PC-3 (cell line): Measurements from ENCODE around the gene SLAIN1.

Experiments
- EZH2 ChIP-seq: fragments of 300-600 bp; sonication (generic); IDR thresholded peaks from one replicate; pipeline ENCODE4 v1.6.1; 2017; ENCODE audit warnings: antibody characterized with exemption, mild to moderate bottlenecking, low read length; ENCODE audit not compliant: unreplicated experiment
- EZH2phosphoT487 ChIP-seq: fragments of 300-600 bp; sonication (generic); IDR thresholded peaks from 2 replicates; pipeline ENCODE4 v1.6.1; 2018; ENCODE audit warnings: mild to moderate bottlenecking, antibody characterized with exemption, low read length, borderline replicate concordance
- TF ChIP-seq, protein P1 (sequence below): fragments of 300-600 bp; sonication (generic); conservative IDR thresholded peaks from 2 replicates; pipeline ENCODE4 v1.5.1; 2017; ENCODE audit warnings: antibody characterized with exemption, low read depth, mild to moderate bottlenecking, low read length

DNA sequence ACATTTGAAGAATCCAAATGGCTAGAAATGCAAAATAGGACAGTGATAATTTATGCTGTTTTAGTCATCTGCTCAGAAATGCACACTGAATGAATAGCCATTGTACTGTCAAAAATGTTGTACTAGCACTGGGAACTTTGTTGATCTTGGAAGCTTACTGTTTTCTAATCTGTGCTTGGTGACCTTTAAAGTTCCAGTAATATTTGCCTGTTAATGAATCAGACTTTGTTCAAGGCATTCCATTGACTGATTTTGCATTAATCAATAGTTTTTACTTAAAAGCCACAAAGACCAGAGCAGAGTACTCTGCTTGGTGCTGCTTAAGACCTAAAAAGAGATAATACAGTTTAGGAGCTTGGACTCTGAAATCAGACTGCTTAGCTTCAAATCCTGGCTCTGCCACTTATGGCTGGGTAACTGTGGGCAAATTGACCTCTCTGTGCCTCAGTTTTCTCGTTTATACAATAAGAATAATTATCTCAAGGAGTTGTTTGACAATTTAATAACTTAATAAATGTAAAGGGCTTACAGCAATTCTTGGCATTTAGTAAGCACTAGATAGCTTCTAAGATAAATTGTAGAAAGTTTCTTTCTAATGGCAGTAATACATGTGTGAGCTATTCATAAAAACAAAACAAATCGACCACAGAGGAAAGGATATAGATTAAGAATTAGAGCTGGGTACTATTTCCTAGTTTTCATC is 4.6 kb upstream of the SLAIN1 start:
- TF ChIP-seq, protein P1, sequence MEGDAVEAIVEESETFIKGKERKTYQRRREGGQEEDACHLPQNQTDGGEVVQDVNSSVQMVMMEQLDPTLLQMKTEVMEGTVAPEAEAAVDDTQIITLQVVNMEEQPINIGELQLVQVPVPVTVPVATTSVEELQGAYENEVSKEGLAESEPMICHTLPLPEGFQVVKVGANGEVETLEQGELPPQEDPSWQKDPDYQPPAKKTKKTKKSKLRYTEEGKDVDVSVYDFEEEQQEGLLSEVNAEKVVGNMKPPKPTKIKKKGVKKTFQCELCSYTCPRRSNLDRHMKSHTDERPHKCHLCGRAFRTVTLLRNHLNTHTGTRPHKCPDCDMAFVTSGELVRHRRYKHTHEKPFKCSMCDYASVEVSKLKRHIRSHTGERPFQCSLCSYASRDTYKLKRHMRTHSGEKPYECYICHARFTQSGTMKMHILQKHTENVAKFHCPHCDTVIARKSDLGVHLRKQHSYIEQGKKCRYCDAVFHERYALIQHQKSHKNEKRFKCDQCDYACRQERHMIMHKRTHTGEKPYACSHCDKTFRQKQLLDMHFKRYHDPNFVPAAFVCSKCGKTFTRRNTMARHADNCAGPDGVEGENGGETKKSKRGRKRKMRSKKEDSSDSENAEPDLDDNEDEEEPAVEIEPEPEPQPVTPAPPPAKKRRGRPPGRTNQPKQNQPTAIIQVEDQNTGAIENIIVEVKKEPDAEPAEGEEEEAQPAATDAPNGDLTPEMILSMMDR, result no peak
- no peak for TF ChIP-seq EZH2
- no peak for TF ChIP-seq EZH2phosphoT487
